ENCODE data around the gene UBASH3A.
A peak's percentile ranks its signal among the peaks of the same experiment; 100 is the strongest.

Gene UBASH3A

GRCh38 chr21:42460391-42461184 lies 56.9 kb downstream of the UBASH3A start:
- TF ChIP-seq, protein P1, sequence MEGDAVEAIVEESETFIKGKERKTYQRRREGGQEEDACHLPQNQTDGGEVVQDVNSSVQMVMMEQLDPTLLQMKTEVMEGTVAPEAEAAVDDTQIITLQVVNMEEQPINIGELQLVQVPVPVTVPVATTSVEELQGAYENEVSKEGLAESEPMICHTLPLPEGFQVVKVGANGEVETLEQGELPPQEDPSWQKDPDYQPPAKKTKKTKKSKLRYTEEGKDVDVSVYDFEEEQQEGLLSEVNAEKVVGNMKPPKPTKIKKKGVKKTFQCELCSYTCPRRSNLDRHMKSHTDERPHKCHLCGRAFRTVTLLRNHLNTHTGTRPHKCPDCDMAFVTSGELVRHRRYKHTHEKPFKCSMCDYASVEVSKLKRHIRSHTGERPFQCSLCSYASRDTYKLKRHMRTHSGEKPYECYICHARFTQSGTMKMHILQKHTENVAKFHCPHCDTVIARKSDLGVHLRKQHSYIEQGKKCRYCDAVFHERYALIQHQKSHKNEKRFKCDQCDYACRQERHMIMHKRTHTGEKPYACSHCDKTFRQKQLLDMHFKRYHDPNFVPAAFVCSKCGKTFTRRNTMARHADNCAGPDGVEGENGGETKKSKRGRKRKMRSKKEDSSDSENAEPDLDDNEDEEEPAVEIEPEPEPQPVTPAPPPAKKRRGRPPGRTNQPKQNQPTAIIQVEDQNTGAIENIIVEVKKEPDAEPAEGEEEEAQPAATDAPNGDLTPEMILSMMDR (IDR thresholded peaks at IDR 0.05; ENCODE audit: low read length, missing control alignments) = no peak
- H3K4me3 ChIP-seq (replicated peaks; ENCODE audit: low read depth, low read length) = no peak overlapping the region
- DNase-seq (ENCODE audit: low read depth) = no peak

- DNase-seq (ENCODE audit: low read depth) = no peak
- TF ChIP-seq, protein P1 (IDR thresholded peaks at IDR 0.05; ENCODE audit: low read length, missing control alignments) = no peak
- H3K4me3 ChIP-seq (replicated peaks; ENCODE audit: low read depth, low read length) = no peak overlapping the region
Observed at GRCh38 chr21:42461185-42461520, 57.5 kb downstream of the UBASH3A start.

DNA sequence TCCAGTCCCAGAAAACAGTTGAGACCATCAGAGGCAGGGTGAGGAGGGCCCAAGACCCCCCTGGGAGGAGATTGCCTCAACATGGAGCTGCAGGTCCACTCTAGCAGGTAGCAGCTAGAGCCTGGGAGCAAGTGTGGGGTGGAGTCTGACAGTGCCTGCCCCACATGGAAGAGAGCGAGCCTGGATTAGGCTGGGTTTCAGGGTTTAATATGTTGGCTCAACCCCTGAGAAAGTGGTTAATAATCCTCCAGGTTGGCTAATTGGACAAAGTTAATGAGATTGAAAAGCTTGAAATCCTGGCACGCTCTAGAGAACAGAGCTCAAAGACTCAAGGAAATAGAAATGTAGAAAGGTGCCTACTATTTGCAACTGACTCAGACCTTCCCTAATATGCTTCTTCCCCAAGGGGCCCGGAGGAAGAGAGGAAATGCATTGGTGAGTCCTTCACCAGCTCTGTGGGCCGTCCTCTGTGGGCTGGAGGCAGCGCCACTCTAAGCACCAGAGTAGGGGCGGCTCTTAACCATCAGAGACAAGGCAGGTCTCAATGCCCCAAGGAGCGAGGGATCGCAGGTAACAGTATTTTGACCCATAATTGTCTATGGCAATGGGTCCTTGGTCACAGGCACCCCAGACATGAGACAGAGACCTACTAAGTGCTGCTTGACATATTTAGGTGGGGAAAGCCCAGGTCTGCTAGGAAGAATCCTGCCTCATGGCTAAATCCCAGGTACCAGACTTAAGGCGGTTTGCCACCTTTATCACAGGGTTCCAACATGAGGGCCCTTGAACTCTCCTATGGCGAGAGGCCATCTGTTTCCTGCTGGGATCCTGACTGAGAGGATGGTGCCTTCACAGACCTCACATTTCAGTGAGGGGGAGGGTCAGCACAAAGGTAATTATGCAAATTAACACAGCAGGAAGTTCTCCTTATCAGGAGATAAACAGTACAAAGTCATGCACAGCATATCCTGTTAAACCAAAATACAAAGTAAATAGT lies 58.5 kb downstream of the UBASH3A start:
- no peak for DNase-seq (ENCODE audit: low read depth)
- no peak overlapping the region for H3K4me3 ChIP-seq (replicated peaks; ENCODE audit: low read depth, low read length)
- TF ChIP-seq, protein P1 (IDR thresholded peaks at IDR 0.05; ENCODE audit: low read length, missing control alignments) = no peak

GRCh38 chr21:42463861-42464515 lies 60.3 kb downstream of the UBASH3A start:
- no peak overlapping the region for H3K4me3 ChIP-seq (replicated peaks; ENCODE audit: low read depth, low read length)
- DNase-seq (ENCODE audit: low read depth) = peak; percentile 58
- TF ChIP-seq, protein P1 (IDR thresholded peaks at IDR 0.05; ENCODE audit: low read length, missing control alignments) = no peak

DNA sequence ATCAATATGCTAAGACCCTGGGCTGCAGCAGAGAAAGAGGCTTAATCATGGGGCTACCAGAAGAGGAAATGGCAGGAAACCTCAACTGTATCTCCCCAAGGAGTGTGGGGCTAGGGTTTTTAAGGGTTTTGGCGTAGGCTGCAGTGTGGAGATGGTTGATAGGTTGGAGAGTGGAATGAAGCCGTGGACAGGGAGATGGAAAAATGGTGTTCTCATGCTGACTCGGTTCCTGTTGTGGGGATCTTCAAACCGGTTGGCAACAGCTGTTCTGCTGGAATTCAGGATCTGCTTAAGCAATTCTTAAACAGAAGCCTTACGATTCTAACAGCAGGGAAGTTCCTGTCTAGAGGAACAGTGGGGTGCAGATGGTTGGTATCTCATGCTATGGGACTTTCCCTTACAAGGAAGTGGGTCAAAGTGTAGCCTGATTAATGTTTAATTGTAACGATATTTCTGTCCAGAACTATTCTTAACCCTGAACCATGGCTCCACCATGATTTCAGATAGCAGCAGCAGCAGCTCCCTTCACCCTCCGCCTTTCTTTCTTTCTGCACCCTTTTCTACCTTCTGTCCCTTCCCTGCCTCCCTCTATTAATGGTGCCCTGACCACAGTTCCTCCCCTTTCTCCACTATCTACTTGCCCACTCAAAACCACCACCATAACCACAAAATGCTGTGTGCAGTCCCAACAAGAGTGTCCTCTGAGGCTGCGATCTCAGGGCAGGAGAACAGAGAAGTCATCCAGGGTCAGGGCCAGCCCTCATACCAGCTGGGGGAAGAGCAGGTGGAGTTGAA lies 61.5 kb downstream of the UBASH3A start:
- DNase-seq (ENCODE audit: low read depth) = peak; percentile 28

GRCh38 chr21:42465803-42466127 lies 62.1 kb downstream of the UBASH3A start:
- TF ChIP-seq, protein P1 (IDR thresholded peaks at IDR 0.05; ENCODE audit: low read length, missing control alignments) = no peak
- no peak for DNase-seq (ENCODE audit: low read depth)
- no peak overlapping the region for H3K4me3 ChIP-seq (replicated peaks; ENCODE audit: low read depth, low read length)

More for the DNA sequence above, 61.5 kb downstream of the UBASH3A start:
- no peak overlapping the region for H3K4me3 ChIP-seq (replicated peaks; ENCODE audit: low read depth, low read length)
- TF ChIP-seq, protein P1 (IDR thresholded peaks at IDR 0.05; ENCODE audit: low read length, missing control alignments) = no peak

All from fibroblast of pulmonary artery (primary cell).